HG02943 (cell line): ENCODE measurements around the gene ARPIN.
"Not testable (repeated sequence)": the region's sequence is repeated elsewhere in the genome, so short reads cannot be mapped to it uniquely, and the experiment has no call there.

ENCODE experiments used
- ATAC-seq: cut with Tn5 transposase; IDR thresholded peaks from one replicate; pipeline ENCODE4 v1.9.1; 2021; ENCODE audit warnings: mild to moderate bottlenecking, low read depth, moderate library complexity; ENCODE audit not compliant: unreplicated experiment

Gene ARPIN

DNA sequence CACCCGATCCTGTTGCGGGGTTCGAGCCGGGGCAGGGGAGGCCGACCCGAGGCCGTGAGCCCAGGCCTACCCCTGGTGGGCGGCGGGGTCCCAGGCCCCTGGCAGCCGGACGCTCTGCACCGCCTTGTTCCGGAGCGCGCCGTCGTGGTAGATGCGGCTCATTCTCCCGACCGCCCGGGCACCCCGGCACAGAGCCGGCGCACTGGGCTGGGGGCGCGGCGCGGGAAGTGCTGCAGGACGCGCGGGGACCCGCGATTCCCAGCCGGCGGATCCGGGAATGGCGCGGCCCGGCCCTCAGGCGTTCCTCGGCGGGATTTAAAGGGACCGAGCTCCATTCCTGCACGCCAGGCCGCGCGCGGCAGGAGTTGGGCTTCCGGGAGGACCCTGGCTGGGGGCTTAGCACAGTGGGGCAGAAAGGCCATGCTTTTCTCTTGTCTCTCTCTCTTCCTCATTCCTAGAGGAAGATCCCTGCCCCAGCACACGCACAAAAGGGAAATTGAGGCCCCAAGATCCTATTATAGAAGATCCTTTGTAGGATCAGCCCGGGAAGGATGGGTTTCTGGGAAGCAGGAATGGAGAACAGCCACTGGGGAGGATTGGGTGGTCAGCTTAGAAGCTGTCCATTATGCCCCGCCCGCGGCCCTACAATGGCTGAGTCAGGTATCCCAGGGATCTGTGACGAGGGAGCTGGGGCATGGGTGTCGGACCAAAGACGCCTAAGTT lies at the start of gene ARPIN:
Gene ARPIN (minus strand): TSS at position 279 of the 723 bp plus-strand sequence. CDS start 117 bp downstream, at position 162.
- no peak for ATAC-seq

DNA sequence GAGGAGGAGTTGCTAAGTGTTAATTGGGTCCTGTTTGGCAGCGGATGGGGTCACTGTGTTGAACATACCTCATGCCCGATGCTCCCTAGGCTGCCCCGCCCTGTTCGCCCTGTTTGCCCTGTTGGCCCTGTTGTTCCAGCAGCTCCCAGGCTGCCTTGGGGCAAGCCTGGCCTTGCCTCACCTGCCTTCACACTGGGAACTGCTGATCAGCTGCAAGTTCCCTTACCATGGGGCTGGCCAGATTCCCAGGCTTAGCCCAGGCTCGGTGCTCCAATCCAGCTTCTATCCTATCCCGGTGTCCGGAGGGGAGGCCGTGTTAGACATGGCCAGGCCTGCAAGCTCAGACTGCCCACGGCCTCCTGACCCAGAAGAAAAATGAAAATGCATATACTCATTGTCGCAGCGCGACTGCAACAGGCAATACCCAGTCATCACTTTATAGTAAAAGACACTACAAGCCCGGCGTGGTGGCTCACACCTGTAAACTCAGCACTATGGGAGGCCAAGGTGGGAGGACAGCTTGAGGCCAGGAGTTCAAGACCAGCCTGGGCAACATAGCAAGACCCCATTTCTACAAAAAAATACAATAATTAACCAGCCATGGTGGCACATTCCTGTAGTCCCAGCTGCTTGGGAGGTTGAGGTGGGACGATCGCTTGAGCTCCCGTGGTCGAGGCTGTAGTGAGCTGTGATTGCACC lies 45.5 kb upstream of the ARPIN start:
- no peak for ATAC-seq

DNA sequence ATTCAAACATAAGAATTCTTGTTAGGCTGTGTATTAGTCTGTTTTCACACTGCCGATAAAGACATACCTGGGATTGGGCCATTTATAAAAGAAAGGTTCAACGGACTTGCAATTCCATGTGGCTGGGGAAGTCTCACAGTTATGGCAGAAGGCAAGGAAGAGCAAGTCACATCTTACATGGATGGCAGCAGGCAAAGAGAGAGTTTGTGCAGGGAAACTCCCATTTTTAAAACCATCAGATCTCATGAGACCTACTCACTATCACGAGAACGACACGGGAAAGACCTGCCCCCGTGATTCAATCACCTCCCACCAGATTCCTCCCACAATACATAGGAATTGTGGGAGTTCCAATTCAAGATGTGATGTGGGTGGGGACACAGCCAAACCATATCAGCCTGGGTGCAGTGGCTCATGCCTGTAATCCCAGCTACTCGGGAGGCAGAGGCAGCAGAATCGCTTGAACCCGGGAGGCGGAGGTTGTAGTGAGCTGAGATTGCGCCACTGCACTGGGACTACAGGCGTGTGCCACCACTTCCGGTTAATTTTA lies 42.8 kb upstream of the ARPIN start:
- ATAC-seq, result not testable (repeated sequence)

DNA sequence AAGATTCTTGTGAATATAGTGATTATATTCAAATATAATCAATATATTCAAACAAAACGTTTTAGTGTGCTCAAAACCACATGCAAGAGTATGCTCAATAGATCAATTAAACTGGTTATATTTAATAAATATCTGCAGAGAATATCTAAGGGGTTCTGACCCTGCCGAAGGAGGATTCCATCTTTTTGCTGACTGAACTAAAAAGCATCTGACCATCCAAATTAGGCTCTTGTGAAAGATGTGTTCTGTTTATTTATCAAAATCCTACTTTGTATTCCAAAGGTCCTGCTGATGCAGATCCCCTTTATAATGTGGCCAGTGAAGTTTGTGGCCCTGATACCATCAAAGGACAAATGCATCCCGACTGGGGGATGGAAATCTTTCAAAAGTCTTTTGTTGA lies 41.8 kb upstream of the ARPIN start:
- no peak for ATAC-seq

DNA sequence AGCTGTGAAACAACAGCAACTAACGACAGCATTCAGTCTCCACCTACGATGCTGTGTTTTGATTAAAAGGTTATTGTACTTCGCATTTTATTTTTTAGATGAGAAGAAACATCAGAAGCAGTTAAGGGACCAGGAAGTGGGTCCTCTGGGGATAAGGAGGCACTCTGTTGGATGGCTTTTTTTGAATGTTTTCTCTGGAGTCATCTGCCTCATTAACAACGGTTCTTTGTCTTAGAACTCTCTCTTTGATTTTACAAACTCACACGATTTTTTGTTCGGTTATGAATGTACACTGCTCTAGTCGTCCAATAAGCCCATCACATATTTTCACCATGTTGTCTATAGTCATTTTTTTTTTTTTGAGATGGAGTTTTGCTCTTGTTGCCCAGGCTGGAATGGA lies 36.0 kb upstream of the ARPIN start:
- ATAC-seq, result no peak

DNA sequence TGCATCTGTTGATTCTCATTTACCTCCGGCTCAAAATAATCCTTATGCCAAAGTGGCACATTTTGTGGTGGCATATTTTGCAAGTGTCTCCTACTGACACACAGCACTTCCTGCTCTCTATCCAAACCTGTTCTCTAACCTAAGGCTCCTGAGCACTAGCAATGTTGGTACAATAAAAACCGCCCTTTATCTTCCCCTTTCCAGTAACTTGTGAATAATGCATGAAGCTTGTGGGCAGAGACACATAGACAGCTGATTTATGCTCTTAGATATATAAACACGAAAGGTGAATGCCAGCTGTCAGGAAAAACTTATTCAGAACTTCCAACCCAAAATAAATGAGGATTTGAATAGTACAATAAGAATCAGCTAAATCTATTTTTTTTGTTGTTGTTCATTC lies 34.6 kb upstream of the ARPIN start:
- no peak for ATAC-seq

DNA sequence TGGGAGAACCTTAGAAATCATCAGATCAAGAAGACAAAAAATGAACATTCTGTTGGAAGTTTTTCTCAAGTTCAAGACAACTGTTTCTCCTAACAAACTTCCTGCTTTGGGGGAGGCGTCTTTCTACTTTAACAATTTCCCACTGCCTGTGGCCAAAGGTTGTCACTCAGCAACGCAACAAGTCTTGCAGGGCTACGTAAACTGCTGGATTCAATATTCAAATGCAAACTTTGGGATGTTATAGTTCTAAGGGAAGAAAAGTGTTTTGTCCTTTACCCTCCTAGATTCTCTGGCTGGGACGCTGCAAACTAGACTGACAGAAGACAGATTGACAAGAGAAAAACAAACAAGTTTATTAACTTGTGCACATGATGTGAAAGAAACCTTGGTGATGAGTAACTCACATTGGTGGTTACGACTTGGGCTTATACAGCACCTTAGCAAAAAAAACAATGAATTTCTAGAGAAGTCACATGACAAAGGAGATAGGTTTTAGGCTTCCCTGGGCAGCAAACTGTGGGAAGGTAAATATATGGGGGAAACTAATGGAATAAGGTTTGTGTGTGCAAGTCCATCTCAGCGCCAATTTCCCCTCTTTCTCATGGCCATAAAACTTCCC lies 34.0 kb upstream of the ARPIN start:
- ATAC-seq, result no peak

DNA sequence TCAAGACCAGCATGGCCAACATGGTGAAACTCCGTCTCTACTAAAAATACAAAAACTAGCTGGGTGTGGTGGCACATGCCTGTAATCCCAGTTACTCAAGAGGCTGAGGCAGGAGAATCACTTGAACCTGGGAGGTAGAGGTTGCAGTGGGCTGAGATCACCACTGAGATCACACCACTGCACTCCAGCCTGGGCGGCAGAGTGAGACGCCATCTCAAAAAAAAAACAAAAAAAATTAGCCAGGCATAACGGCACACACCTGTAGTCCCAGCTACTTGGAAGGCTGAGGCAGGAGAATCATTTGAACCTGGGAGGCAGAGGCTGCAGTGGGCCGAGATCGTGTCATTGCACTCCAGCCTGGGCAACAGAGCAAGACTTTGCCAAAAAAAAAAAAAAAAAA lies 31.0 kb upstream of the ARPIN start:
- not testable (repeated sequence) for ATAC-seq

DNA sequence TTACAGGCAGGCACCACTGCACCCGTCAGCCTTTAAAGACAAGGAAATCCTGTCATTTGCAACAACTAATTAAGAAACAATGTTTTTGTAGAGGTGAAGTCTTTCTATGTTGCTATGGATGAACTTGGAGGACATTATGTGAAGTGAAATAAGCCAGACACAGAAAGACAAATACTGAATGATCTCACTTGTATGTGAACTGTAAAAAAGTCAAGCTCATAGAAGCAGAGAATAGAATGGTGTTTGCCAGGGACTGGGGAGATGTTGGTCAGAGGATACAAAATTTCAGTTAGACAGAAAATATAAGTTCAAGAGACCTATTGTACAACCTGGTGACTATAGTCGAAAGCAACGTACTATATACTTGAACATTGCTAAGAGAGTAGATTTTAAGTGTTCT lies 27.2 kb upstream of the ARPIN start:
- ATAC-seq, result no peak

DNA sequence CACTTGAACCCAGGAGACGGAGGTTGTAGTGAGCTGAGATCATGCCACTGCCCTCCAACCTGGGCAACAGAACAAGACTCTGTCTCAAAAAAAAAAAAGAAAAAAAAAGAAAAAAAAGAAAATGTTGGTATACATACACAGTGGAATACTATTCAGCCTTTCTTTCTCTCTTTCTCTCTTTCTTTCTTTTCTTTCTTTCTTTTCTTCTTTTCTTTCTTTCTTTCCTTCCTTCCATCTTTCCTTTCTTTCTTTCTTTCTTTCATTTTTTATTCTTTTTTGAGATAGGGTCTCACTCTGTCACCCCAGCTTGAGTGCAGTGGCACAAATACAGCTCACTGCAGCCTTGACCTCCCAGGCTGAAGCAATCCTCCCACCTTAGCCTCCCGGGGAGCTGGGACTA lies 26.6 kb upstream of the ARPIN start:
- not testable (repeated sequence) for ATAC-seq

DNA sequence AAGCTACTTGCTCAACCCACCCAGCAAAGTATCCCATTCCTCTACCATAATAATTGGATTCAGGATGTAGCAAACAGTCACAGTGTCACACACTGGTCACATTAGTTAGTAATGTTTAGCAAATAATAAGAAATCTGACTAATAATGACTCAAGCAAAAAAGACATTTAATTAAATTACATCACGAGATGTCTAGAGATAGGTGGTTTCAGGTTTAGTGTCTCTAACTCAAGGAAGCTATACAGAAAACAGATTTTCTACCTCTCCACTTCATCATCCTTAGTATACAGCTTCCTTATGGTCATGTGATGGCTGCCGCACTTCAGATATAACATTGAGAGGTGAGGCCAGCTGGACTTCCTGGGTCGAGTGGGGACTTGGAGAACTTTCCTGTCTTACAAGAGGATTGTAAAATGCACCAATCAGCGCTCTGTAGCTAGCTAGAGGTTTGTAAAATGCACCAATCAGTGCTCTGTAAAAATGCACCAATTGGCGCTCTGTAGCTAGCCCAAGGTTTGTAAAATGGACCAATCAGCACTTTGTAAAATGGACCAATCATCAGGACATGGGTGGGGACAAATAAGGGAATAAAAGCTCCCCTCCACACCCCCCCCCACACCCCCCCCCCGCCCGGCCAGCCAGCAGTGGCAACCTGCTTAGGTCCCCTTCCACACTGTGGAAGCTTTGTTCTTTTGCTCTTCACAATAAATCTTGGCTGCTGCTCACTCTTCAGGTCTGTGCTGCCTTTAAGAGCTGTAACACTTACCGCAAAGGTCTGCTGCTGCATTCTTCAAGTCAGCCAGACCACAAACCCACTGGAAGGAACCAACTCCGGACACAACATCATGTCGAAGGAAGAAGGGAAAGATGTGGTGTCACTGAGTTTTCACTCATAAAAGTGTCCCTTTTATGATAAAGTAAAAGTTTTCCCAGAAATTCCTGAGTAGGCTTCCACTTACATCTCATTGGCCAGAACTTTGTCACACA lies 24.9 kb upstream of the ARPIN start:
- no peak for ATAC-seq

DNA sequence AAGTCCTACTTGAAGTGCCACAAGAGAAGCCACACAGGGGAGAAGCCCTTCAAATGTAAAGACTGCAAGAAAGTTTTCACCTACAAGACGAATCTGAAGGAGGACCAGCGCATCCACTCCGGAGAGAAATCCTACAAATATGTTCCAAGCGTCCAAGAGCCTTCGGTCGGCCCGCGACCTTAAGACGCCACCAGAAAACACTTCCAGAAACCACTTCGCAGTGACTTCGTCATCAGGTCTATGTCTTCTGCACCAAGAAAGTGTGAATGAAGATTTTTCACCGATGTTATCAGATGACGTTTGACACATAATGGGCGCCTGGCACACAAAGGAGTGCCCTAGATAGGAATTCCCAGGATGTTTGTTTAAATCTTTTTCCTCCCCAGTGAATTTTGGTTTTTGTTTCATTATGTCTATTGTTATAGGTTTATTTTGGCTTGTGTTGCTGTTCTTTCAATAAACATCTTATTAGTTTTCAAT lies 24.1 kb upstream of the ARPIN start:
- ATAC-seq, result no peak

DNA sequence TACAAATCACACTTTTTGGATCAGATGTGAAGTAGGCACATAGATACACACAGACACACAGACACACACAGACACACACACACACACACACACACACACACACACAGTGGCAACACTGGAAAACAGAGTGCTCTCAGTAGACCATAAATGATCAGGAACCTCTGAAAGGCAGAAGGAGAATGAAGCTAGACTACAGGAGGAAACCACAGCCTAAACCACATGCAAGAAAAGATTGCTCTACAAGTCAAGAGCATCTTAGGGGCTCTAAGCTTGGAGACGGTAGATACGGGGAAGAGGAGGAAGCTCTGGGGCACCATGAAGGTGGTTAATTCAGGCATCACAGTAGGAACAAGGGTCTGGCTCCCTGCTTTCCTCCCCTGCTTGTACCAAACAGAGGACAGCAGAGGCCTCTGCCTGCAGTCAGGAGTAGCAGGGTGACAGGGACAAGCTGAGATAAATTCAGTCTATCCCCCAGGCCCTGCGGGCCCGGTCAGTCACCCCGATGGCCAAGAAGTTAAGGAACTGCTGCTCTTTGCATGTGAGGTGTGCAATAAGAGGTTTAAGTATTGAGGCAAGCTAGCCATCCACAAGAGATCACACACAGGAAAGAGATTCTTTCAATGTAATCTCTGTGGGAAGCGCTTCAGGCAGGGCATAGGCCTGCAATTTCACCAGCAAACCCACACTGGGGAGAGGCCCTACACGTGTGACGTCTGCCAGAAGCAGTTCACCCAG lies 23.5 kb upstream of the ARPIN start:
- no peak for ATAC-seq

DNA sequence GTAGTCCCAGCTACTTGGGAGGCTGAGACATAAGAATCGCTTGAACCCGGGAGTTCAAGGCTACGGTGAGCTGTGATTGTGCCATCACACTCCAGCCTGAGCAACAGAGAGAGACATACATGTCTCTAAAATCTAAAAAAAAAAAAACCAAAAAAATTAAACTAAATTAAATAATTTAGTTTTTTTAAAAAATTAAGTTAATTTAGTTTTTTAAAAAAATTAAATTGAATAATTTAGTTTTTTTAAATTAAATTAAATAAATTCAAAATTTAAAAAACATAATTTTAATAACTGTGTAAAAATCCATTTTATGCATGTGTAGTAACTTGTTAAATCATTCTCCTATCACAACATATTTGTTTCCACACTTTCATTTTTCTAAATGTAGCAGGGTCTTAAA lies 20.1 kb upstream of the ARPIN start:
- ATAC-seq, result no peak

DNA sequence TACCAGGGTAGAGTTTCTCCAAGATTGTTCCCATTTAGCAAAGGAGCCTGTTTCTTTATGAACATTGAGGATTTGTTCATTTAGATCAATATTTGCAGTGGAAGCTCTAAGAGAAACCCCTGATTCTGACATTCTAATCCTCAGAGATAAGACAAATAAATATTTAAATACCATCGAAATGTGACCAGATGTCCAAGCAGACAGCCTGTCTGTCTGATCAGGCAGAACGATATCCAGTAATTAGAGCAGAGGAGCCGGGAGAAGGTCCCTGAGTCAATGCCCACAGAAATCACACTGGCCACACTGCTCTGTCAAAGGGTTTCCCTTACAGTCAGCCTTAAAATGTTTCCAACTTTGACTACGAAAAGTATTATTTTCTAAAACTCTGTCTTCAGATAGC lies 15.7 kb upstream of the ARPIN start:
- ATAC-seq, result no peak

DNA sequence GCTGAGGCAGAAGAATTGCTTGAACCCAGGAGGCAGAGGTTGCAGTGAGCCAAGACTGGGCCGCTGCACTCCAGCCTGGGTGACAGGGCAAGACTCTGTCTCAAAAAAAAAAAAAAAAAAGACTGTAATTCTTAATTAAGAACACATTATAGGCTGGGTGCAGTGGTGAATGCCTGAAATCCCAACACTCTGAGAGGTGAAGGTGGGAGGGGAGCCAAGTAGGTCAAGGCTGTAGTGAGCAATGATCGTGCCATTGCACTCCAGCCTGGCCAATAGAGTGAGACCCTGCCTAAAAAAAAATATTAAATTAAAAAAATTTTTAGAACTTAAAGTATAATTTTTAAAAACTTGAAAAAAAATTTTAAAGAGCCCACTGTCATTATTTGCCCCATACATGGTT lies 13.4 kb upstream of the ARPIN start:
- no peak for ATAC-seq

DNA sequence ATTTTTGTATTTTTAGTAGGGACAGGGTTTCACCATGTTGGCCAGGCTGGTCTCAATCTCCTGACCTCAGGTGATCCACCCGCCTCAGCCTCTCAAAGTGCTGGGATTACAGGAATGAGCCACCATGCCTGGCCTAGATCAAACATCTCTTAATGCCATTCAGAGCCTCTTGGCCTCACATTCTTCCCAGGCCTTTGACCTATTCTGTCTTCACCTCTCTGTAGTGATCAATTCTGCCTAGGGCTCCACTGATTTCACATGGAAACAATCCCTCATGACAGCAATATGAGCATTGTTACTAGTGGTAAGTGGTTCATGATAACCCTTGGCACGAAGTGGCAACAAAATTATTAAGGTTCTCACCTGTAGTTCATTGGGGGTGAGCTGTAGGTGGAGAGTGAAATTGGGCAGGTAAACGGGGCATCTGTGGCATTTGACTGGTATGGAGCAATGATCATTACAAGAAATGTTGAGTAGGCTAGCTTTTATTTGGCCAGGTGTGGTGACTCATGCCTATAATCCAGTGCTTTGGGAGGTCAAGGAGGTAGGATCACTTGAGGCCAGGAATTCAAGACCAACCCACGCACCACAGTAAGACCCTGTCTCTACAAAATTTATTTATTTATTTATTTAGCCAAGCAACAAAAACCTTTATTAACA lies 4.8 kb upstream of the ARPIN start:
- ATAC-seq, result no peak

DNA sequence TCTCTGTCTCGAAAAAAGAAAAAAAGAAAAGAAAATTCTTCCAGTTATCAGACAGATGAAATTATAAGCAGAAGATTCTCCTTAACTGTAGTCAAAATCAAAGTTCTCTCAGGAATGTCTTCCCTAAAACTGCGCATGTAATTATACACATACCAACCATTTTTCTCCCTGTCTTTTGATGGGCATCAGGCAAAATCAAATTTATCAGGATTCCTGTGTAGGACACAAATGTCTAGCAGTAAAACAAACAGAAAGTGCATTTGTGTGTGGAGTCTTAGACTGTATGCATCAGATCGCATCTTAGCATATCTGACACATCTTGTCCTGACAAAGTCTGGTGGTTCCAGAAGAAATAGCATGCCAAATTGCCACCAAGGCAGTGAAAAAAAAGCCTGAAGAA lies 3.9 kb upstream of the ARPIN start:
- ATAC-seq, result no peak

DNA sequence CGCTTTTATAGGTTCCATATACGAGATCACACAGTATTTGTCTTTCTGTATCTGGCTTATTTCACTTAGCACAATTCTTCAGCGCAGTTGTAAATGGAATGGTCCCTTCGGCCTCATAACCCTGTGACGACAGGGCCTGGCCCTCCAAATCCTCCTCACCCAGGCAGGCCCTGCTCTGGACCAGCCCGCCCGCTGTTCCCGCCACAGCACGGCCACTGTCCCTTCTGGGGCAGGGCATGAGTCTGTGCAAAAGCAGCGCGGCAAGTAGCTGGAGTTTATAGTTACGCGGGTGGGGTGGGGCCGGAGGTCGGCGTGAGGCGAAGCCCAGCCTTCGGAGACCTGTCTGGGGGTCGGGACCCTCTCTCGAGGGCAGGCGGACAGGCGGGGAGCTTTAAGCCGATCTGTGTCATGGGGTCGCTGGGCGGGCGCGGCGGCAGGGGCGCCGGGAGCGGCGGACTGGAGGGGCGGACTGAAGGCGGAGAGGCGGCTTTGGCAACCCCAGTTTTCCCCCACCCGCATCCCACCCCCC lies 543 bp downstream of the ARPIN start:
- no peak for ATAC-seq
